Ramos (cell line): Measurements from ENCODE around the gene MARCHF6.

Source experiments
- in situ Hi-C: fragments of 300-500 bp; cut with MboI; formaldehyde crosslinking; loops from one replicate; pipeline ENCODE4 v1.14.3; 2022; ENCODE audit warnings: low sequenced_read_pairs; ENCODE audit not compliant: unreplicated experiment

MARCHF6 gene

GRCh38 chr5:10321882-10322281 is 31.6 kb upstream of the MARCHF6 start:
- in situ Hi-C loops: no loop called here

- in situ Hi-C loops: no loop called here
Observed at GRCh38 chr5:10323588-10324488, 29.7 kb upstream of the MARCHF6 start.

DNA sequence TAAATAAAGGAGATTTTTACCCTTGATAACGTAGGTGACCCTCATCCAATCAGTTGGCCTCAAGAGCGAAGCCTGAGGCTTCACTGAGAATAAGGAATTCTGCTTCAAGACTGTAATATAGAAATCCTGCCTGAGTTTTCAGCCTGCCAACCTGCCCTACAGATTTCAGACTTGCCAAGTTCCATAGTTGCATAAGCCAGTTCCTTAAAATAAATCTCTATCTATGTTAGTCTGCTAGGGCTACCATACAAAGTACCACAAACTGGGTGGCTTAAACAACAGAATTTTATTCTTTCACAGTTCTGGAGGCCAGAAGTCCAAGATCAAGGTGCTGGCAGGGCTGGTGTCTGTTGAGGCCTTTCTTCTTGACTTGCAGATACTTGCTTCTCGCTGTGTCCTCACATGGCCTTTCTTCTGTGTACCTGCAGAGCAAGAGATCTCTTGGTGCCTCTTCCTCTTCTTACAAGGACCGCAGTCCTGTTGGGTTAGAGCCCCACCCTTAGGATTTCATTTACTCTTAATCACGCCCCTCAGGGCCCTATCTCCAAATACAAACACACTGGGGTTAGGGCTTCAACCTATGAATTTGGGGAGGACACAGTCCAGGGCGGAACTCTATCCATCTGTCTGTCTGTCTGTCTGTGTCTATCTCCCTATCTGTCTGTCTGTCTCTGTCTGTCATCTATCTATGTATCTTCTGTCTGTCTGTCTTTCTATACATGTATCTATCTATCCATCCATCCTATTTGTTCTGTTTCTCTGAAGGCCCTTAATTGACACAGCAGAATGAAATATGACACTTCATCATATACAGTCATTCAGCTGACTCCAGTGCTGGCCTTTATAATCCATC is 28.8 kb upstream of the MARCHF6 start:
- in situ Hi-C loops: no loop called here

DNA sequence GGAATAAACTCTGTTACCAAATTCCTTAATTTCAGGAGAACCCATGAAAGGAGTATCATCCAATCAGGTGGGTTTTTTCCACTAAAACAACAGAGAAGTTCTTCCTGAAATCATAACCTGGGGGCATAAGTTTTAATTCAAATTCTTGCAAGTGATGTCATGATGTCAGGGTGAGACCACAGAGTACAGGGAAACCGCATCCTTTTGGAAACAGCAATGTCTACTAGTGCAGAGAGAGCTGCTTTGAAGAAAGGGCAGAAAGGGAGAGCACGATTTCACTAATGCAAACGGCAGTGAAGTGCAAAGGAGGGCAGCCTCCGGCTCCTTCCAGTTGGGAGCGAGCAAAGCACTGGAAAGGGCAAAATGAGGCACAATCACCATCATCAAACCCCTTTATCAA is 25.2 kb upstream of the MARCHF6 start:
- in situ Hi-C loops: no loop called here

DNA sequence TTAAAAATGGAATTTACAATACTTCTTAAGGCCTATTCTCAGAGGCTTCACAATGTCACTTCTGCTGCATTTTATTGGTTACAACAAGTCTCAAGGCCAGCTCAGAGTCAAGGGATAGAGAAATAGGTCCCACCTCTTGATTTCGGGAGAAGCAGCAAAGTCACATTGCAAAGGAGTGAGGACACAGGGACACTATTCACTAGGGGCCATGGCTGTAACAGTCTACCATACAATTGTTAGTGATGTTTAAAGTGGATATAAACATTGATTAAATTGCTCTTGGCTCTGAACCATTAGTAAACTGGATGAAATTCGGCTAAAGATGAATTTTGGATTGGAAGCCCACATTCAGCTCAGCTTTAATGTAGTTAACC is 24.1 kb upstream of the MARCHF6 start:
- in situ Hi-C loops: no loop called here

DNA sequence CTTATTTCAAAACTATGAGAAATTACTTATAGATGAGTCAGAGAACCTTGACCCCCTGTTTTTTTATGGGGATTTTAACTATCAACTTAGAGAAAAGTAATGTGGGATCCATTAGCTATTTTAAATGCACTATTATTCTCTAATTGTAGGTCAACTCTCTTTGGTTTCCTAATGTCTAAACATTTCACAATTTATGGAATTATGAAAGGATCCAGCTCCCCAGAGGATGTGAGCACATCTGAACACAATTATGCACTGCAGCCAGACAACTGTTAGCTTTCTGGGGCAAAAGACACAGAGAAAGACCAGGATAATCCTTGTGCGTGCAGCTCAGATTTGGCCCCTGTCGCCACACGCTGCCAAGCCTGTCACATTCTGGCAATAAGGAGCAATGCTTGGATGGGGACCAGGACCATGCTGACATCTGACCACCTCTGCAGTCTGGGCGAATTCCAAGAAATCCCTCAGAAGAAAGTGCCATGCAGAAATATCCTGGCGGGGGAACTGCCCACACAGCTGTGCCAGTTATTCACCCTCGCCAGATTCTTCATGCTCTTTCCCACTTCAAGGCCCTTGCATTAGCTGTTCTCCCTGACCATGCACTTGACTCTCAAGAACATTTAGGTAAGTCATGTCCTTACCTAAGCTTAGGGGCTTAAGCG is 23.5 kb upstream of the MARCHF6 start:
- in situ Hi-C loops: no loop called here

- in situ Hi-C loops: no loop called here
Observed at GRCh38 chr5:10330511-10331230, 22.8 kb upstream of the MARCHF6 start.

DNA sequence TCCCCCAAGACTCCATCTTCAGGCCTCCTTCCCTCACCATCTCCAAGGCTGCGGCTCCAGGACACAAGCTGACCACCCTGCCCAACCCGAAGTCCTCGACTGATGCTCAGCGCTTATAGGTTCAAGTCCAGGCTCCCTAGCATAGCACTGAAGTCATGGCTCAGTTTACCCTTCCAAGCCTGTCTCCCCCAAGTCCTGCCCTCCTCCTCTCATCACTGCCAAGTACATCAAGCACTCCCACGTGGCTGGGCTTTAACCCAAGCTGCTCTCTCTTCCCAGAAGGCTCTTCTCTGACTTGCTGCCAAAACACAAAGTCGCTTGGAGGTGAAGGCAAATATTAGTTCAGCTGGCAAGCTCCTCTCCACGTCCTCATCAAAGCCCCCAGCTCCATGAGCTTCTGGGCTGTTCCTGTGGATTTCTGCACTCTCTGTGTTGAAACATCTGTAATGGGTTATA is 22.1 kb upstream of the MARCHF6 start:
- in situ Hi-C loops: no loop called here

GRCh38 chr5:10332301-10332700 is 21.2 kb upstream of the MARCHF6 start:
- in situ Hi-C loops: no loop called here

- in situ Hi-C loops: no loop called here
Observed at GRCh38 chr5:10333154-10334006, 20.1 kb upstream of the MARCHF6 start.

DNA sequence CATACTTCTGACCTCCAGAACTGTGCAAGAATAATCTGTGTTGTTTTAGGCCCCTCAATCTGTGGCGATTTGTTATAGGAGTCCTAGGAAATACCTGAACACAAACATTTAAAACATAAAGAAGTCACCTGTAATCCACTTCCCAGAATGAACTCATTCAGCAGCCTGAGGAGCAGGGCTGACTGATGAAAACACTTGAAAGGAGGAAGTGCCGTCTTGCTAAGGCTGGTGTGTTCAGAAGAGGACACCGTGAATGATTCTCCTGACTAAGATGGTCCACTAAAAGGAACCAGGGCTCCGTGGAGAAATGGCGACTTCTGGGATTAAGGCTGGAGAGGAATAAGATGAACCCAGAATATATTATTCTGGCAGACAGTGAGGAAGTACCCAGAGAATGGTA is 18.7 kb upstream of the MARCHF6 start:
- in situ Hi-C loops: no loop called here

DNA sequence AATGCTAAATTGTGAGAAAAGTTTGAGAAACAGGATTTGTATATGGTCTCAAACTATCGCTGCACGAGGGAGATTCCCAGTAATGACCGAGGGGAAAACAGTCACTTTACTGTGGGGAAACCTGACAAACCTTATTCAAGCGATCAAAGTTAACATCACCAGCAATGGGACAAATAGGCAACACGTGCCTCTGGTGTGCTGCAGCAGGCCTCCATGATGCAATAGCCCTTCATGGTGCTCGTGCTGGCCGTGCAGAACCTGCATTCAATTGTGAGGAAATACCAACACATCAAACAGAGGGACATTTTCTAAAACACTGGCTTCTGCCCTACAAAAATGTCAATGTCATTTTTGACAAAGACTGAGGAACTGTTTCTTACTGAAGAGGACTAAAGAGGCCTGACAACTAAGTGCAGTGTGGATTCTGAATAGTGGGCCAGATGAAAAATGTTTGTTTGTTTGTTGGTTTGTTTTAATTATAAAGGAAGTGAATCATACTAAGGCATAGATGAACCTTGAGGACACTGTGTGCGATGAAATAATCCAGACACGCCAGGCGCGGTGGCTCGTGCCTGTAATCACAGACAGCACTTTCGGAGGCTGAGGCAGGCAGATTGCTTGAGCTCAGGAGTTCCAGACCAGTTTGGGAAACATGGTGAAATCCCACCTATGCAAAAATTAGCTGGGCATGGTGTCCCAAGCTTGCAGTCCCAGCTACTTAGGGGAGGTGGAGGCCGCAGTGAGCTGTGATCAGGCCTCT is 17.6 kb upstream of the MARCHF6 start:
- in situ Hi-C loops: no loop called here

- in situ Hi-C loops: no loop called here
Observed at GRCh38 chr5:10337107-10337506, 16.4 kb upstream of the MARCHF6 start.

GRCh38 chr5:10337986-10338385 is 15.5 kb upstream of the MARCHF6 start:
- in situ Hi-C loops: no loop called here

DNA sequence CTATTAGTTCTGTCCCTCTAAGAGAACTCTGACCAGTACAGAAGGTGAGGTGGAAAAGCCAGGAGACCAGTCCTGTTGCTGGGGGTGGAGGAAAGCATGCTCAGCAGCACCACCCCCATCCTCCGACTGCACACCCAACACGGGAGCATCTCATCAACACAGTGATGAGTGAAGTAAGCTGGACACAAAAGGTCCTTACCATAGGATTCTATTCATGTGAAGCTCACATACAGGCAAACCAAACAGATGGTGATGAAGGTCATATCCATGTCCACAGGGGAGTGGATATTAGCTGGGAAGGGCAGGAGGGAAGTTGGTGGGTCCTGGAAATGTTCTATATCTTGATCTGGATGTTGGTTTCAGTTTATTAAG is 14.8 kb upstream of the MARCHF6 start:
- in situ Hi-C loops: no loop called here

DNA sequence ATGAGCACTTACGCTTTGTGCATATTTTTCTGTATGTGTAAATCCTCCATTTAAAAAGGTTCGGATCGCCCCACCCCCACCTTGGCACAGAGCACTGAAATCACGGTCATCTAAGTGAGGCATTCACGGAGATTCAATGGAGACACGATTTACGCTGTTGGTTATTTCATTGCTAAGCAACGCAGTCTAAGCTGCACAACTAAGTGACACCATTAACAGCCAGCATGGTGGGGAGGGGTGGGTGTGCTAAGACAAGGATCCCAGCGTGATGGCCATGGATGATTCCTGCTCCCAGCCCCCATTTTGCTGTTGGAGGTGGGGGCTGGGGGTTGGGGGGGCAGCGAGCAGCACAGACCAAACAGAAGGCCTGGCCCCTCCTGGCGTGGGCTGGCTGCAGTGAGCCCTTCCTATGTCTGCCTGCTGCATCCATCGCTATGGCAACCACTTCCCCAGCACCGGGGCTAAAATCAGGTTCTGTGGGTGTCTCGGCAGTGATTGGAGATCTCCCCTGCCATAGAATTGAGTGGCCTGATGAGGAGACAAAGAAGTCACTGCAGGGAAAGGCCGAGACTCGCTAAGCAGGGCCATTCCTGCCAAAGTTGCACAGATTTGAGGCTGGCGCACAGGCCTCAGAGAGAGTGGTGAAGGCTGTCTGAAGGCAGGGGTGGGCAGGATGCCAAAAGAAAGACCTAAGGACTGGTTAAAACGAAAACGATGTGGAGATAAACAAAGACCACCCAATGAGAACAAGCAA is 14.3 kb upstream of the MARCHF6 start:
- in situ Hi-C loops: no loop called here

GRCh38 chr5:10339958-10340357 is 13.5 kb upstream of the MARCHF6 start:
- in situ Hi-C loops: no loop called here

- in situ Hi-C loops: no loop called here
Observed at GRCh38 chr5:10343486-10343885, 10.0 kb upstream of the MARCHF6 start.
